IPS DF 6.9 (cell line): ENCODE results near the gene UBE2V1.
"Not testable (repeated sequence)": the region's sequence is repeated elsewhere in the genome, so short reads cannot be mapped to it uniquely, and the experiment has no call there.

Source experiments
- DNase-seq: peaks from one replicate; pipeline ENCODE4 v3.0.0-alpha.2; 2013; ENCODE audit warnings: low read depth, low spot score
- H3K27ac ChIP-seq: one replicate; pipeline ENCODE4 v1.5.1; 2013; ENCODE audit warnings: low read length, control low read depth
- H3K27me3 ChIP-seq: 2 replicates; pipeline ENCODE4 v1.6.1; 2013; ENCODE audit warnings: mild to moderate bottlenecking, low read length; ENCODE audit not compliant: control insufficient read depth, insufficient read depth
- H3K36me3 ChIP-seq: 2 replicates; pipeline ENCODE4 v1.6.1; 2013; ENCODE audit warnings: low read length; ENCODE audit not compliant: control insufficient read depth, insufficient read depth
- H3K4me1 ChIP-seq: 2 replicates; pipeline ENCODE4 v1.6.1; 2013; ENCODE audit warnings: low read length; ENCODE audit not compliant: control insufficient read depth, insufficient read depth
- H3K4me3 ChIP-seq: 2 replicates; pipeline ENCODE4 v1.5.1; 2013; ENCODE audit warnings: mild to moderate bottlenecking, low read length
- H3K9me3 ChIP-seq: 2 replicates; pipeline ENCODE4 v1.6.1; 2013; ENCODE audit warnings: low read length, inconsistent platforms; ENCODE audit not compliant: control insufficient read depth, insufficient read depth
- WGBS: extraction: QIAGEN DNeasy Blood & Tissue Kit; methylation state at CpG from one replicate; pipeline ENCODE4 v1.1.7; 2013; ENCODE audit warnings: mixed read lengths, missing lambda C conversion rate; ENCODE audit not compliant: insufficient read length, insufficient coverage; 5-methylcytosine and 5-hydroxymethylcytosine counted together

UBE2V1 gene

DNA sequence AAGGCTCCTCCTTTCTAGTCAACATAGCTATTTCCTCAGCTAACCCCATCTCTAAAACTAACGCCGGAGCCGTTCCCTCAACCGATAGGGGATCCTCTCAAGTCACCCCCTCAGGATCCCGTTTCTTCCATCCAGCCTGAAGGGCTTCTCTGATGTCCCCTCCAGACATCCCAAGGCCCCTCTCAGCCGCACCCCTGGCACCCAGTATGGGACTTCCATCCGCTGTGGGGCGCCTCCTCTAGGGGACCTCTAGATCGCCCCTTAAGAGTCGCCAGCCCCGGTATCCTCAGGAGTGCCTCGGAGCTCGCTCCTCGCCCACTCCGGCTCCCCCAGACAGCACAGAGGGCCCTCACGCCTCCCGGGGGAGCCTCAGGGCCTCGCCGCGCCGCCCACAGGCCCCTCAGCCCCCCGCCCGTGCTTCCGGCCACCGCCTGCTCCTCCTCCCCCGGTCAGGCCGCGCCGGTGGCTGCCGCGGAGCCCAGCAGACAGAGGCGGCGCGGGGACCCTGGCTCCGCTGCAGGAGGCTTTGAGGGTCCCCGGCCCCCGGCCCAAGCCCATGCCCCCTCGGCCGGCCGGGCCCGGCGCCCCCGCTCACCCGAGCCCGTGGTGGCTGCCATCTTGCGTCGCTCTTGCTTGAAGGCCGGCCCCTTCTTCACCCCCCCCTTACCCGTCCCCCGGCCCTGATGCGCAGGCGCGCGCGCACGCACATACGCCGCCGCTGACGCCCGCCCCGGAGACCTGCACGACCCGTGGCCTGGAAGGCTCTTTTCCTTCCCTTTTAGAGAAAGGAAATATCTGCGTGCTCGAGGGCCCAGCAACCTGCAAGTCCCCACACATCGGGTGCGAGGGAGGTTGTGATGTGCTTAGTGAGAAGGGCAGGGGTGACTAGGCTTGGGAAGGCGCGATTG is at the start of gene UBE2V1:
Gene UBE2V1, minus strand, starts transcription at position 639 of the 908 bp plus-strand sequence. Its CDS starts 22 bp downstream, at position 617.
- H3K4me1 ChIP-seq, result peaks cover 5% of the 10 kb centered on the region
- WGBS, result no CpG with 5 or more reads among the region's 70 CpGs
- H3K4me3 ChIP-seq, result peak within 1 kb of the TSS; percentile 85
- no peaks in the 10 kb centered on the region for H3K9me3 ChIP-seq
- no peaks in the 10 kb centered on the region for H3K27me3 ChIP-seq
- no peak within 1 kb of the TSS for H3K27ac ChIP-seq
- no peak for DNase-seq
- H3K36me3 ChIP-seq, result peaks cover 4% of the 10 kb centered on the region; the same call in 1 of the 2 replicates

DNA sequence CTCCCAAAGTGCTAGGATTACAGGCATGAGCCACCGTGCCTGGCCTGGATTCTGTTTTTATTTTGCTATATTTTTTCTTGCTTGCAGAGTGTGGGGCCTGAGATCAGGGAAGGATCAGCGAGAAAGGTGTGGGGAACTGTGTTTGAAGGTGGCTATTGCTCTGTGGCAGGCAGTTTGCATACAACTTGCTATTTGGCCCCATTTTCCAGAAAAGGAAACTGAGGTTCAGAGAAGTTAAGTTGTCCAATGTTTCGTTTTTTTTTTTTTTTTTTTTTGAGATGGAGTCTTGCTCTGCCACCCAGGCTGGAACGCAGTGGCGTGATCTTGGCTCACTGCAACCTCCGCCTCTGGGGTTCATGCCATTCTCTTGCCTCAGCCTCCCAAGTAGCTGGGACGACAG is 48.5 kb upstream of the UBE2V1 start:
- not testable (repeated sequence) for H3K4me1 ChIP-seq, H3K27ac ChIP-seq, H3K36me3 ChIP-seq, H3K27me3 ChIP-seq, H3K9me3 ChIP-seq, H3K4me3 ChIP-seq, DNase-seq
- no CpG with 5 or more reads among the region's 7 CpGs for WGBS

DNA sequence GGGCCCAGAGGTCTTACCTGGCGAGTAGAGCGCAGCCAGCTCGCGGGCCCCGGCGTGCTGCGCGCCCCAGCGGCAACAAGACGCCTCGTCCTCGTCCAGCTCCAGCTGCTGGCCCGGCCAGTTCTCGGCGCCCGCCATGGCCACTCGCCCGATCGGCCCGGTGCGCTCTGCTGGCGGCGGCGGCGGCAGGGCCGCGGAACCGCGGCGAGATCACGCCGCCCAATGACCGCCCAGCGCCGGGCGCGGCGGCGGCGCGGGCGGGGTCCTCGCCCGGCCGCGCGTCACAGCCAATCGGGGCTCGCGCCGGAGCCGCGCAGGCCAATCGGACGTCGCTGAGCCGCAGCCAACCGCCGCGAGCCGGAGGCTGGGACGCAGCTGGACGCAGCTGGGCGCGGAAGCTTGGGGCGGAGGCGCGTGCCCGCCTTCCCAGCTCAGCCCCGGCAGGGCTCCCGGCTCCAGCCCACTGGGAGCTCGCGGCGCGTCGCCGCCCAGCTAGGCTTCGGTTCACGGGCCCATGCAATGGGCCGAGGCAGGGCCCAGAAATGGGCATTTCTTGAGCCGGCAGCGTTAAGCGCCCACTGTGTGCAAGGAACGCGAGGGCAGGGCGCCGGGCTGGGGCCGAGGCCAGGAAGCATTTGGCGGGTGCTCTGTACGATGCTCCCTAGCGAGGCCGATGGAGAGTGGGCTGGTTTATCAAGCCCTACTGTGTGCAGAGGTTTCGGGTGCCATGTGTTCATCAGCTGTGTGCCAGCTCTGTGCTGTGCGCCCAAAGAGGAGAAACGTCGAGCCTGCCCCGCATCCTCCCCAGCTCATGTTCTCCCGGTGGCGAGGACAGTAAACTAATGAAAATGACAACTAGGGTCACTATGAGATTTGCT is 40.8 kb upstream of the UBE2V1 start, which contains the start of gene PEDS1:
Gene PEDS1, minus strand, starts transcription at position 224 of the 878 bp plus-strand sequence. Its CDS starts 86 bp downstream, at position 138.
- Histone ChIP-seq H3K4me1 (peaks cover 7% of the 10 kb centered on the region; the same call in 1 of the 2 replicates), H3K9me3 (no peaks in the 10 kb centered on the region), H3K36me3 (no peaks in the 10 kb centered on the region), H3K27me3 (no peaks in the 10 kb centered on the region), H3K27ac (no peak within 1 kb of the TSS), H3K4me3 (peak within 1 kb of the TSS; percentile 70)
- no peak for DNase-seq
- WGBS, result no CpG with 5 or more reads among the region's 99 CpGs

- DNase-seq, result no peak
Observed at GRCh38 chr20:50153153-50153499, 40.2 kb upstream of the UBE2V1 start.

DNA sequence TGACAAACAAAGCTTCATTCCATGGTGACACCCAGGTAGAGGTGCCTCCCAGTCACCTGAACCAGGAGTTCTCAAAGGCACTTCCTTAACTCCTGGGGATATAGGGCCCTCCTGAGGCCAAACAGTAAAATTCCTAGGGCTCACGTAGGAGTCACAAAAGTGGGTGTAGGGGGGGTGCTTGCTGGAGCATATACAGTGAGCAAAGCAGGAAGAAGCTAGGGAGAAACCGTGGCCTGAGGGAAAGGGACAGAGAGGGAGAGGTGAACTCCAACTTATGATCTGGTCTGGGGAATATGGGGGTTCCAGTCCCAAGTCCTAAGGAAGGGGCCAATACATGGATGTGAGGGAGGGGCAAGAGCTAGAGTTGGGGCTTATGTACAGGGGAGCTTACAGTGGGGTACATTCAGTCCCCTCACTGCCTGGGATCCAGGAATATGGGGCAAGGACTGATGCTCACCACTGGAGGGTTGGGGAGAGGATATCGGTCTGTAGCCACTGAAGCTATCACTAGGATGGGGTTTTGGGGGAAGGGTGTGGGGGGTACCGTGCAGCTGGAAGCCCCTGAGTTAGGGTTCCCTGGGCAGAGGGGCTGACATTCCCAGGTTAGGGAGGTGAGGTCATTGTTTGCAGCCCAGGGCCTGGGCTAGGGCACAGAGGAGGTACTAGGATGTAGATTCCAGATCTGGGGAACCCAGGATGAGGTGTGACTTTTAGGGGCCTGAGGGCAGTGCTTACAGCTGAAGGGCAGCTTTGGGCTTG is 39.6 kb upstream of the UBE2V1 start:
- Histone ChIP-seq H3K36me3 (0 out of 2 replicates have a peak, but pooled peaks cover 3% of the 10 kb centered on the region), H3K4me1 (peaks cover 7% of the 10 kb centered on the region; the same call in 1 of the 2 replicates), H3K9me3 (no peaks in the 10 kb centered on the region), H3K27me3 (no peaks in the 10 kb centered on the region), H3K27ac (no peak overlapping the region), H3K4me3 (peak overlapping the region; percentile 70; the same call in 1 of the 2 replicates)
- DNase-seq, result no peak
- no CpG with 5 or more reads among the region's 4 CpGs for WGBS

More at GRCh38 chr20:50153153-50153499, 40.2 kb upstream of the UBE2V1 start:
- H3K4me1 ChIP-seq, result peaks cover 7% of the 10 kb centered on the region; the same call in 1 of the 2 replicates
- H3K9me3 ChIP-seq, result no peaks in the 10 kb centered on the region
- WGBS, result no CpG with 5 or more reads among the region's 18 CpGs
- H3K36me3 ChIP-seq, result 0 out of 2 replicates have a peak, but pooled peaks cover under 1% of the 10 kb centered on the region
- H3K27ac ChIP-seq, result no peak overlapping the region
- H3K27me3 ChIP-seq, result no peaks in the 10 kb centered on the region
- peak overlapping the region; percentile 70 for H3K4me3 ChIP-seq

- DNase-seq, result no peak
- Histone ChIP-seq H3K27ac (no peak overlapping the region), H3K4me1 (peaks cover 13% of the 10 kb centered on the region), H3K4me3 (no peak overlapping the region), H3K9me3 (no peaks in the 10 kb centered on the region), H3K27me3 (no peaks in the 10 kb centered on the region), H3K36me3 (0 out of 2 replicates have a peak, but pooled peaks cover 3% of the 10 kb centered on the region)
- no CpG with 5 or more reads among the region's 10 CpGs for WGBS
Observed at GRCh38 chr20:50151034-50151743, 38.2 kb upstream of the UBE2V1 start.

DNA sequence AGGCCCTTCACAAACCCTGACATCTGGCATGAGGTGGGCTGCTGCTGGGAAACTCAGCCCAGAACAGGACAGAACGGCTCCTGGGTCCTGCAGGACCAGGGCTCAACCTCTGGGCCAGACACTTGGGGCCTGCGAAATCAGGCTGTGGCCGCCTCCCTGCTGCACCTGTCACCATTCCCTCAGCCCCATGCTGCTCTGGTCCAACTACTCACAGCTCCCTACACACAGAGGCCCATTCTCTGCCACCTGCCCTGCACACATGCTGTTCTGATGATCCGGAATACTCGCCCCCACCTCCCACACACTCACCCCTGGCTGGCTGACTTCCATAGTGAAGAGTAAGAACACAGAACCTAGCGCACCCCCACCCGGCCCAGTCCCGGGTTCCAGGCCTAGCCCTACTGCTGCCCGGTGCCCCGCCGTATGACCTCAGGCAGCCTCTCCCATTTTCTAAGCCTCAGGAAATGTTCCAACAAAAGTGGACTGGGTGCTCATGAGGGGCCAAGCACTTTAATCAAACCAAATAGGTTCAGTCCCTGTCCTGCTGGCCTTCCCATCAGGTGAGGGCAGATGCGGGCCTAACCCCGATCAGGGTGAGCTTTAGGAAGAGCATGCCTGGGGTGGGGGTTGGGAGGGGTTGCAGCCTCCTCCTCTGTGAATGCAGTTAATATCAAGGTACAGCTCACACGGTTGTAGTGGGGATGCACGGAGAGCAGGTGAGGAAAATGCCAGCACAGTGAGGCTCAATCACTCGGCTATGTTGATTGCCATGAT is 36.7 kb upstream of the UBE2V1 start:
- no peak overlapping the region for H3K4me3 ChIP-seq
- DNase-seq, result no peak
- peaks cover 13% of the 10 kb centered on the region for H3K4me1 ChIP-seq
- no CpG with 5 or more reads among the region's 16 CpGs for WGBS
- no peaks in the 10 kb centered on the region for H3K9me3 ChIP-seq
- H3K27me3 ChIP-seq, result no peaks in the 10 kb centered on the region
- H3K27ac ChIP-seq, result no peak overlapping the region
- 0 out of 2 replicates have a peak, but pooled peaks cover 3% of the 10 kb centered on the region for H3K36me3 ChIP-seq

DNA sequence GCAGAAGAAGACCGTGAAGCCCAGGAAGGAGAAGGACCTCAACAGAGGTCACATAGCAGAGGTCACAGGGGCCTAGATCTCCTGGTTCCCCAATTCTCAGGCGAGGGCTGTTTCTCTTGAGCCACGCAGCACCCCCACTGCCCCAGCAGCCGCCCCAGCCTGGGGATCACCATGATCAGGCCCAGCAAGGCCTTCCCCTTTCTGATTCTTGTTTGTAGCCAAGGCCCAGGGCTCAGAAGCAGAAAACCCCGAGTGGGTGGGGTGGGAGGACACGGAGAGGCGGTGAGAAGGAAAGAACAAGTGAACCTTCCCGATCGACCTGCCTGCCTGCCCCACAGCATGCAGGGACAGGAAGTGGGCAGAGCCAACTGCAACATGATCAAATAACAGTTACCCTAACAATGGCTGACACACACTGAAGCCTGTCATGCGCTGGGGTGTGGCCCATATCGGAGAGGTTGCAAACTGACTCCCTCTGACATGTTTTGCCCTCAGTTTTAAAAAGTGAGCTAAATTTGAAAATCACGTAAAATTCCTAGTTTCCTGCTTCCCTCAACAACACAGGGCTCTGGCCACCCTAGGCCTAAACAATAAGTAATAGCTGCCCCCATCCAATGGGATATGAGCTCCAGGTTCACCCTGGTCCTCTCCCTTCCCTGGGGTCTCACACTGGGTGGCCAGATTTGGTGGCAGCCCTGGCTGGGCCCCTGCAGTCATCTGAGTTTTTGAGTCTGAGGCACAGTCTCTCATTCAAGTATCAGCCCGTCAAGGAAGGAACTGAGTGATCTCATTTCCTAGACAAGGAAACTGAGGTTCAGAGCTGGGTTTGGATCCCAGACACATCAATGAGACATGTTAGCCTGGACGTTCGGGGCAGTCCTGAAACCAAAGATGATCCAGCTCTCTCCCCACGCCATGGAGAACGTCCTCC is 34.0 kb upstream of the UBE2V1 start:
- H3K27ac ChIP-seq, result no peak overlapping the region
- DNase-seq, result no peak
- no peak overlapping the region for H3K4me3 ChIP-seq
- H3K9me3 ChIP-seq, result no peaks in the 10 kb centered on the region
- peaks cover 13% of the 10 kb centered on the region for H3K4me1 ChIP-seq
- H3K27me3 ChIP-seq, result no peaks in the 10 kb centered on the region
- 0 out of 2 replicates have a peak, but pooled peaks cover 3% of the 10 kb centered on the region for H3K36me3 ChIP-seq
- WGBS, result no CpG with 5 or more reads among the region's 17 CpGs
